Right kidney (tissue), 9 donors: ENCODE results near the gene EXPH5.
"Not testable (repeated sequence)": the region's sequence is repeated elsewhere in the genome, so short reads cannot be mapped to it uniquely, and the experiment has no call there.

Experiments used
- DNase-seq: peaks from one replicate; pipeline ENCODE4 v3.0.0-alpha.2; 2016
- long read RNA-seq, 8 donors: transcript quantifications; one replicate each; lab custom pipeline, GENCODE V29; 2026

EXPH5 gene, protein sequence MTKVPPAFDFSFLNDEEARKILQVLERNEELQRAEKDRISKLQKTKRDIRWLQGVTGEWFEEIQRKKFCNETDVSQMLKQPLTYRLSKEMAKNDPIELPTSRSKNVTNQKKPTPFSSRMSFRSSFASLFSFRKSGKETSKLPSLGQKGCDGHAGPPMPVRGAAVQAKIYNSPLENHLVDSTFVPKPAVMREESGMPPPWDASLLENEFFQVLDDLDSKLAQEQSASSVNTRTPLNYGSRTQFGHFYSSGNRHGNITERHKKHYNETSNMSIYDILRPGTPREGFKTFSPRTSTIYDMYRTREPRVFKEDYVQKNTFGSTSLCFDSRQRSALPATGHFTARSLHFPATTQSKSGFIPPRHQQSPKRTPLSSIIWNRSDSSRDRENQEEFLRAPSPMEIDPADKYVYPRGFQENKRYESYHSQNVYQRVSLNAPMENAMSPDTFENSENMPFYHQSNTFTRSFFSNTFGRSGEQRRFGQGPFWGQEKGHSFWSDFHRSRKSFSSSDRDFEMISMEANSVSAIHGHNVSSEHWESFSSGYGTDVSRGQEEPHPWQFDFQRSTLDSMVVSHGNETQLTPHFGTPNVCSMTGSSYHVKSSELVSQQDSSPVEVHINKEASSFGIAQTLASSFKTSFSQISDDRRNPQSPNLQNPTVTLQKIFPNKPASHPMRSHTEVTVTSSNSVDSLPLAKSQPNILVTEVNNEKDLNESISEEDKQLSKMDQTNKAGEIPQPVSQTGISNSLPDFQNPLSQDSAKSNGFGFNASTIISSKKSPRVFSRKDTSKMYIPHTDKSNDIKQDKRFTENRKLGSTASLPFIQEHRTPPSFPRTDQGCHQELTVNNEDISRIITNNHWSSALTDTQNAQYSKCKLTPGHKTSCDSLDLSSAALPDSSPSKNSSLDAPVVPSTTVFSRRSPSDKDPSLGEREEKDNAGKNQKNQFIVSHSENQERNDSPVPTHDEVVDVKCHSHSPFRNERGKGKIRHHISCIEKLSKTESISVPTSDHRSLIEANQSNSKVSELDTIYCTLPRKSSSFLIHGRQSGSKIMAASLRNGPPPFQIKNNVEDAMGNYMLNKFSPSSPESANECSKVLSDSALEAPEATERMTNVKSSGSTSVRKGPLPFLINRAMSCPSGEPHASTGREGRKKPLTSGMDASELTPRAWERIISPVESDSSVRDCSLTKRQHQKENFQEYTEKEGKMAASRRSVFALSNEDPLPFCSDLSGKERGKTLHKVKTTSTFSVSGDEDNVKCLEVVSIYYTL (N-terminal part only)
- long read RNA-seq, donor 1, full-length matches to known transcripts: 1 of 1 reads
- long read RNA-seq, donor 1, partial matches to known transcripts: 0 of 1 reads
- long read RNA-seq, donor 1, other reads (novel, unspliced or antisense): 0 of 1 reads
- long read RNA-seq, donor 2: 0 reads
- long read RNA-seq, donor 3: 0 reads
- long read RNA-seq, donor 4: 0 reads
- long read RNA-seq, donor 5, full-length matches to known transcripts: 1 of 1 reads
- long read RNA-seq, donor 5, partial matches to known transcripts: 0 of 1 reads
- long read RNA-seq, donor 5, other reads (novel, unspliced or antisense): 0 of 1 reads
- long read RNA-seq, donor 6: 0 reads
- long read RNA-seq, donor 7, full-length matches to known transcripts: 1 of 1 reads
- long read RNA-seq, donor 7, partial matches to known transcripts: 0 of 1 reads
- long read RNA-seq, donor 7, other reads (novel, unspliced or antisense): 0 of 1 reads
- long read RNA-seq, donor 8: 0 reads

GRCh38 chr11:108593214-108593922 lies at the start of gene EXPH5:
Gene EXPH5 (minus strand): TSS chr11:108593768. CDS start chr11:108593536, 232 bp downstream.
- DNase-seq: peak; percentile 82

- not testable (repeated sequence) for DNase-seq
Measured at GRCh38 chr11:108641752-108642151, 48.2 kb upstream of the EXPH5 start.

GRCh38 chr11:108639146-108639545 lies 45.6 kb upstream of the EXPH5 start:
- no peak for DNase-seq

- DNase-seq: no peak
Measured at GRCh38 chr11:108636222-108636621, 42.7 kb upstream of the EXPH5 start.

DNA sequence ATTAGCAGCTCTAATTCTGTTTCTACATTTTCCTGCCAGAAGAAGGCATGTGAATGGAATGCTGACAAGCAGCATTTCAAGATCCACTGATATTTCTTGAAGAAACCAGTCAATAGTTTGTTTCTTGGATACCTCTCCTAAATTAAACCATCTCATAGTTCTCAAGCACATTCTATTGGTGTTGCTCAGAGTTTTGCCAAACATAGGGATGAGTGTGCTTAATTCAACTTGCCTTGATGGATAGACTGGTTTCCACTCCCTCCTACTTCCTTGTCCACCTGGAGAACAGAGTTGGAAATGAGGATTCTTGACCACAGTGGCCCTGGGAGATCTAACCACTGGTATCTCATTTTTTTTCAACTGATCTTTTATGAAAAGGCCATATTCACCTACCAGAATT lies 41.5 kb upstream of the EXPH5 start:
- no peak for DNase-seq

DNA sequence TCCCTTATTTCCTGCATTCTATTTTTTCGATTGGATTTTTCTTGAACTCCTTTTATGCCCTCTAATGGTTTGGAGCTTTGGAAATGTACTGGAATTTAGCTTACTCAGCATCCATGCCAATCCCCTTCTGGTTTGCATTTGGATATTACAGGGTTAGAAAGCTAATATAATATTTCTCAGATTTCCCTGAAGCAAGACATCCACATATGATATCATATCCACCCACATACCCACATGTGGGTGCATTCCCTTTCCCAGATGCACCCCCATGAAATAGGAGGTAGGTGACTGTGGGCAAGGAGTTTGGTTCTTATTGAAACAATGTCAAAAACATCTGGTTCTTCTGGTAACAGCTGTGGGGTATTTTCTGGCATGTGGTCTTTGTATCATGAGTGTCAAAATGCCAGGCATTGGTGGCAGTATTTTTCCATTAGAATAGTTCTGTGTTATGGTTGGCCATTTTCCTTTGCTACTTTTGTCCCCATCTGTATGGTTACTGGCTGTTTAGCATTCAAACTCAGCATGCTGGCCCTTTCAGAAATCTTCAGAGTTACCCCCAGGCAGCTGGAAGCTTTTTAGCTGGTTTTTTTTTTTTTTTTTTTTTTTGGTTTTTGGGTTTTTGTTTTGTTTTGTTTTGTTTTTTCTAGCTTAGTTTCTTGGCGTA lies 38.6 kb upstream of the EXPH5 start:
- no peak for DNase-seq

GRCh38 chr11:108629274-108629673 lies 35.7 kb upstream of the EXPH5 start:
- DNase-seq: no peak

- no peak for DNase-seq
Measured at GRCh38 chr11:108628812-108629211, 35.2 kb upstream of the EXPH5 start.

- no peak for DNase-seq
Measured at GRCh38 chr11:108628326-108628725, 34.8 kb upstream of the EXPH5 start.

DNA sequence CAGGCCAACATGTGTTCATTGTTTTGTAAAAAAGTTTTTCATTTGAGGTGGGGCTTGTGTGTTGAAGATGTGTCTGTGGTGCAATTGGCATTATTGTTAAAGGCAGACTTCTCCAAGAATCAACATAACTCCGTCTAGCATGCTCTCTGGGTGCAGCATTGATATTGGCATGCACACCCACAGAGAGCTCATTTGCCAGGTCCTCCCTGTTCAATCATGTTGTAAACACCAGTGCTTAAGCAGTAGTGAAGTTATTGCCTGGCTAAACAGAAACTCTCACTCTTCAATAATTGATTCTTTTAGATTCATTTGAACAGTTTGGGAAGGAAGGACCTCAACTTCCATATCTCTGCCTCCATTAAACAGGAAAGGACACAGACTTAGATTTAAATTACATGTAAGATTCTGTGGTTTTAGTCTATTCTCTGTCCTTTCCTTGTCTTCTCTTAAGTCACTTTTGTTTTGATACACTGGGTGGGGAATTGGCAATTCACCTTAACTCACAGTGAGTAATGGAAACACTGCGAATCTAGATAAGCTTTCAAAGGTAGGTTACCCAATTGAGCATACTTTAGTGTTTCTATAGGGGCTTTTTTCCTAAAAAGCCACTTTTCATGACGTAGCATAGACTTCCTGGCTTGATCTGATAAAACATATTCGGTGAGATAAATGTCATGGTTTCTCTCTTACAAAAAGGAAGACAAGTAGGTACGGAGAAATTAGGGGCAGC lies 30.8 kb upstream of the EXPH5 start:
- DNase-seq: no peak

GRCh38 chr11:108622341-108622740 lies 28.8 kb upstream of the EXPH5 start:
- DNase-seq: no peak

GRCh38 chr11:108620958-108621772 lies 27.6 kb upstream of the EXPH5 start:
- no peak for DNase-seq

DNA sequence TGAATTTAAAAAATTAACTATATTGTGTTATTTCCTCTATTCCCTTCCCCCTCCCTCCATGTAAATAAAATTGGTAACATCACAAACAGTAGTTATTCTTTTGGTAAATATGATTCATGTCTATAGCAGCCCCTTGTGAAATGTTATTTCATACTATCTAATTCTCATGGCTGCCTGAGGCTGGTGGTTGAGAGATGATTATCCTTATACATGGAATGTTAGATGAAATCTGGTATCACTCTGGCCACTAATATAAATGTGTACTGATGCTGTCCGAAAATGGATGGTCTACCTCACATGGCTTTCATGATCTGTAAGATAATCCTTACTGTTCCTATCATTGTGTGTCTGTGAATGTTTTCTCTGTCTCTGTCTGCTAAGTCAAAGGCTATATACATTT lies 25.0 kb upstream of the EXPH5 start:
- no peak for DNase-seq

DNA sequence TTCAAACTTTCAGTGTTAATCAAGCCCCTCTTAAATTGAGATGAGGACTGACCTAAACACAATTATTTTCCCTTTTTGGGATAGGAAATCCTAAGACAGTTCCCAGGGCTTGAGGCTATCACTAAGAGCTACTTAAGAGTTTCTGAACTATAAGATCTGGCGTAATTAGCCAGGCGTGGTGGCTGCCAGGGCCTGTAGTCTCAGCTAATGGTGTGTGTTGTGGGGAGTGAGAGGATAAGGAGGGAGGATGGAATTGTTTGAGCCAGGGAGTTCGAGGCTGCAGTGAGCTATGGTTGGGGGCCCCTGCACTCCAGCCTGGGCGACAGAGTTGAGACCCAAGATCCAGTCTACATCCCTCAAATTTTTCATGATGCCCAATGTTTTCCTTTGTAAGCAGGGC lies 23.5 kb upstream of the EXPH5 start:
- no peak for DNase-seq

DNA sequence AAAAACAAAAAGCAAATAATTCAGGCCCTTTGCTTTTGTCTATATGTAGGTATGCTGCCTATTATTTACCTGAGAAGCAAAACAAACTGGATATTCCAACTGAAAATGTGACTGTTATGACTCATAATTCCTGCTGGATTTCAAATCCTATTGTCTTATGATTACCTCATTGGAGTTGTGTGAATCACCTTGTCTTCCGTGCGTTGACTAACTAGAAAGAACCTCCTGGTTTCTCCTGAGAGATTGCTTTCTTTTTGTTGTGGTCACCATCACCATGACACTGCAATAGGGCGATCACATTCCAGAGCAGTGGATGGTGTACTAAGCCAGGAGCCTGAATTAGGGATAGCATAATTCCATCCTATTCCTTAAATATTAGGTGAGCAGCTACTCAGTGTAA lies 23.0 kb upstream of the EXPH5 start:
- no peak for DNase-seq

DNA sequence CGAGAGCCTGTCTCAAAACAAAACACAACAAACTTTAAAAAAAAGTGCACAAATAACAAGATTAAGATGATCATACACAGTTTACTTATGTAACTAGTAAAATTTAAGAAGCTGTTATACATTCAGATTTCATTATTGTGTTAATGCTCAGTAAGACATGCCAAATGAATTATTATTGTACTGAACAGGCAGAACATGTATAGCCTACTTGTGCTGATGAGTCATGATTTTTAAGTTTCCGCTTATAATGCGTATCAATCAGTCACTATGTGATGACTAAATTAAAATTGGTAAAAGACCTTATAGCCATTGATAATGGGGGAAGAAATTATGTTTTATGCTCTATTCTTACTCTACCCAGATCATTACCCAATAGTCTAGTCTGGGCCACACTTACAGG lies 20.5 kb upstream of the EXPH5 start:
- DNase-seq: no peak

DNA sequence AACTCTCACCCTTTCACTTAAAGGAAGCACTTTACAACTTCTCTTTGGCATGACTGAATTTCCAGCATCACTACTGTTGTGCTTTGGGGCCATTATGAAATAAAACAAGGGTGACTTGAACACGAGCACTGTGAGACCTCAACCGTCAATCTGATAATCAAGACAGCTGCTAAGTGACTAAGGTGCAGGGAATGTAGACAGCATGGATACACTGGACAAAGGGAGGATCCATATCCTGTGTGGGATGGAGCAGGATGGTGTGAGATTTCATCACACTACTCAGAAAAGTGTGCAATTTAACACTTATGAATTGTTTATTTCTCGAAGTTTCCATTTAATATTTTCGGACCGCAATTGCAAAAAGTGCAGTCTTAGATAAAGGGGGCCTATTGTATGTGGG lies 16.1 kb upstream of the EXPH5 start:
- DNase-seq: no peak

GRCh38 chr11:108608548-108608947 lies 15.0 kb upstream of the EXPH5 start:
- no peak for DNase-seq
